Measurements from ENCODE around the gene FXYD5. TPM values are rescaled to one million over a fixed set of nuclear protein-coding genes. Genes with fewer than 3 reads are reported as not detected.
"Not testable (repeated sequence)": the region's sequence is repeated elsewhere in the genome, so short reads cannot be mapped to it uniquely, and the experiment has no call there.

The FXYD5 gene
- total and polyA plus RNA-seq, 7 experiments from 2014 or later: 362 to 575 (median 407) TPM

GRCh38 chr19:35196861-35197260 lies 42.3 kb downstream of the FXYD5 start:
- H3K9me3 Mint-ChIP-seq; H3K4me1 ChIP-seq (ENCODE audit: control insufficient read depth in 2 of 2, insufficient read depth in 2 of 2, low read length in 2 of 2); H3K27me3 Mint-ChIP-seq; ATAC-seq; H3K36me3 Mint-ChIP-seq; H3K4me3 Mint-ChIP-seq; H3K4me3 ChIP-seq (ENCODE audit: low read length); intact Hi-C loops (cut with micrococcal nuclease); H3K27ac ChIP-seq (ENCODE audit: low read depth, low read length); H3K27me3 ChIP-seq (ENCODE audit: control insufficient read depth in 2 of 2, insufficient read depth in 2 of 2, low read length in 2 of 2); H3K9me3 ChIP-seq (ENCODE audit: control insufficient read depth in 2 of 3, low read length in 3 of 3); DNase-seq; H3K36me3 ChIP-seq (ENCODE audit: control insufficient read depth in 2 of 3, insufficient read depth in 3 of 3, low read length in 3 of 3): not testable (repeated sequence)
- CTCF ChIA-PET: interaction anchor here (0.8 kb wide), 1 partner anchor 17 kb away, joined by 3 read pairs; no protein-coding TSS in a partner anchor
- Mint-ChIP-seq H3K4me1 (peaks cover 10 to 46% (median 27%) of the 10 kb centered on the region in 7 donors), H3K27ac (peak overlapping the region in 4 of 9 donors; percentile 17 to 53 (median 43))
- POLR2A ChIA-PET: interaction anchor here (0.8 kb wide), 1 partner anchor 25 kb away, joined by 3 read pairs; no protein-coding TSS in a partner anchor

- ChIA-PET CTCF (interaction anchor here (0.7 to 1.1 kb wide), 2 partner anchors 12 kb away, joined by 3 read pairs; no protein-coding TSS in a partner anchor), POLR2A (interaction anchor here (0.9 to 2.4 kb wide), 12 partner anchors 9 to 46 kb away, joined by 3 to 9 read pairs (median 4); partner anchors contain the start of gene FXYD5)
- Histone ChIP-seq H3K27ac (ENCODE audit: low read depth, low read length) (no peak overlapping the region), H3K36me3 (ENCODE audit: control insufficient read depth in 2 of 3, insufficient read depth in 3 of 3, low read length in 3 of 3) (no peaks in the 10 kb centered on the region), H3K4me3 (ENCODE audit: low read length) (no peak overlapping the region), H3K27me3 (ENCODE audit: control insufficient read depth in 2 of 2, insufficient read depth in 2 of 2, low read length in 2 of 2) (no peaks in the 10 kb centered on the region), H3K9me3 (ENCODE audit: control insufficient read depth in 2 of 3, low read length in 3 of 3) (no peaks in the 10 kb centered on the region), H3K4me1 (ENCODE audit: control insufficient read depth in 2 of 2, insufficient read depth in 2 of 2, low read length in 2 of 2) (peaks cover 13 to 20% of the 10 kb centered on the region in 2 donors)
- peaks cover 0 to 4% (median 0%) of the 10 kb centered on the region in 11 donors for H3K9me3 Mint-ChIP-seq
- H3K36me3 Mint-ChIP-seq: peaks cover 0 to 11% (median 0%) of the 10 kb centered on the region in 5 donors
- H3K27me3 Mint-ChIP-seq: no peaks in the 10 kb centered on the region
- H3K4me1 Mint-ChIP-seq: peaks cover 14 to 60% (median 40%) of the 10 kb centered on the region in 7 donors
- peak overlapping the region in 2 of 9 donors; percentile 19 to 86 for H3K27ac Mint-ChIP-seq
- ATAC-seq: no peak
- DNase-seq: no peak
- intact Hi-C loops (cut with micrococcal nuclease): no loop called here
- H3K4me3 Mint-ChIP-seq: no peak overlapping the region
These were observed 44.9 kb downstream of the FXYD5 start for GRCh38 chr19:35199481-35199880.

GRCh38 chr19:35202722-35203688 lies 48.5 kb downstream of the FXYD5 start:
- no peak for ATAC-seq
- DNase-seq: no peak
- ChIA-PET POLR2A (interaction anchor here (0.5 to 2.3 kb wide), 20 partner anchors 8 to 190 kb away, joined by 3 to 12 read pairs (median 4); partner anchors contain the start of gene USF2), CTCF (interaction anchor here (0.5 to 2.0 kb wide), 4 partner anchors 12 to 549 kb away, joined by 4 to 11 read pairs (median 8); partner anchors contain the start of gene FXYD5)
- Histone ChIP-seq H3K4me3 (ENCODE audit: low read length) (no peak overlapping the region), H3K36me3 (ENCODE audit: control insufficient read depth in 2 of 3, insufficient read depth in 3 of 3, low read length in 3 of 3) (no peaks in the 10 kb centered on the region), H3K27ac (ENCODE audit: low read depth, low read length) (no peak overlapping the region), H3K4me1 (ENCODE audit: control insufficient read depth in 2 of 2, insufficient read depth in 2 of 2, low read length in 2 of 2) (peaks cover 48 to 52% of the 10 kb centered on the region in 2 donors), H3K9me3 (ENCODE audit: control insufficient read depth in 2 of 3, low read length in 3 of 3) (peaks cover 0 to under 1% (median 0%) of the 10 kb centered on the region in 3 experiments), H3K27me3 (ENCODE audit: control insufficient read depth in 2 of 2, insufficient read depth in 2 of 2, low read length in 2 of 2) (no peaks in the 10 kb centered on the region)
- peak overlapping the region; percentile 54 to 100 (median 97) for H3K27ac Mint-ChIP-seq
- intact Hi-C loops (cut with micrococcal nuclease): no loop called here
- no peaks in the 10 kb centered on the region for H3K27me3 Mint-ChIP-seq
- H3K36me3 Mint-ChIP-seq: peaks cover 0 to 9% (median 0%) of the 10 kb centered on the region in 5 donors
- H3K4me1 Mint-ChIP-seq: peaks cover 38 to 80% (median 71%) of the 10 kb centered on the region in 7 donors
- peak overlapping the region in 3 of 10 donors; percentile 23 to 30 (median 25) for H3K4me3 Mint-ChIP-seq
- peaks cover 0 to 6% (median 2%) of the 10 kb centered on the region in 11 donors for H3K9me3 Mint-ChIP-seq

- H3K27ac Mint-ChIP-seq: peak overlapping the region; percentile 93 to 100 (median 99)
- CTCF ChIA-PET: interaction anchor here (1.5 to 1.6 kb wide), 2 partner anchors 10 to 51 kb away, joined by 3 to 4 read pairs; partner anchors contain the start of gene FXYD5
- Histone ChIP-seq H3K4me1 (ENCODE audit: control insufficient read depth in 2 of 2, insufficient read depth in 2 of 2, low read length in 2 of 2) (peaks cover 55% of the 10 kb centered on the region in 2 donors), H3K27ac (ENCODE audit: low read depth, low read length) (peak overlapping the region; percentile 87), H3K27me3 (ENCODE audit: control insufficient read depth in 2 of 2, insufficient read depth in 2 of 2, low read length in 2 of 2) (no peaks in the 10 kb centered on the region), H3K36me3 (ENCODE audit: control insufficient read depth in 2 of 3, insufficient read depth in 3 of 3, low read length in 3 of 3) (no peaks in the 10 kb centered on the region), H3K9me3 (ENCODE audit: control insufficient read depth in 2 of 3, low read length in 3 of 3) (peaks cover 0 to 5% (median 0%) of the 10 kb centered on the region in 3 experiments), H3K4me3 (ENCODE audit: low read length) (no peak overlapping the region)
- intact Hi-C loops (cut with micrococcal nuclease): no loop called here
- ATAC-seq: peak; percentile 29
- POLR2A ChIA-PET: interaction anchor here (0.7 to 3.3 kb wide), 11 partner anchors 10 to 51 kb away, joined by 3 to 23 read pairs (median 3); partner anchors contain the start of gene FXYD5
- peaks cover 0 to 11% (median 3%) of the 10 kb centered on the region in 11 donors for H3K9me3 Mint-ChIP-seq
- H3K4me1 Mint-ChIP-seq: peaks cover 36 to 86% (median 81%) of the 10 kb centered on the region in 7 donors
- DNase-seq: peak in 3 of 9 donors; percentile 9 to 29 (median 11)
- peak overlapping the region in 9 of 10 donors; percentile 44 to 87 (median 74) for H3K4me3 Mint-ChIP-seq
- H3K27me3 Mint-ChIP-seq: no peaks in the 10 kb centered on the region
- H3K36me3 Mint-ChIP-seq: peaks cover 0 to 17% (median 0%) of the 10 kb centered on the region in 5 donors
These were observed 50.5 kb downstream of the FXYD5 start for GRCh38 chr19:35204799-35205732.

- intact Hi-C loops (cut with micrococcal nuclease): loop anchor here (1.0 to 2.0 kb wide), 3 partner anchors 8 to 63 kb away; partner anchors contain the start of gene USF2 (in 1 of the 2)
- H3K4me1 ChIP-seq (ENCODE audit: control insufficient read depth in 2 of 2, insufficient read depth in 2 of 2, low read length in 2 of 2): peaks cover 55 to 58% of the 10 kb centered on the region in 2 donors
- Mint-ChIP-seq H3K4me3 (peak overlapping the region; percentile 48 to 87 (median 74)), H3K9me3 (peaks cover 0 to 11% (median 3%) of the 10 kb centered on the region in 11 donors), H3K36me3 (peaks cover 0 to 17% (median 0%) of the 10 kb centered on the region in 5 donors), H3K27ac (peak overlapping the region; percentile 93 to 100 (median 99)), H3K27me3 (no peaks in the 10 kb centered on the region), H3K4me1 (peaks cover 37 to 88% (median 78%) of the 10 kb centered on the region in 7 donors)
- ChIA-PET POLR2A (interaction anchor here (0.6 to 3.3 kb wide), 21 partner anchors 9 to 444 kb away, joined by 3 to 23 read pairs (median 4); partner anchors contain the start of gene FXYD5), CTCF (interaction anchor here (1.2 to 1.7 kb wide), 4 partner anchors 10 to 65 kb away, joined by 3 to 8 read pairs (median 4); partner anchors contain the start of gene FXYD5)
- DNase-seq (no peak), ATAC-seq (no peak)
- no peaks in the 10 kb centered on the region for H3K36me3 ChIP-seq (ENCODE audit: control insufficient read depth in 2 of 3, insufficient read depth in 3 of 3, low read length in 3 of 3)
- no peak overlapping the region for H3K4me3 ChIP-seq (ENCODE audit: low read length)
- H3K27ac ChIP-seq (ENCODE audit: low read depth, low read length): peak overlapping the region; percentile 87
- no peaks in the 10 kb centered on the region for H3K27me3 ChIP-seq (ENCODE audit: control insufficient read depth in 2 of 2, insufficient read depth in 2 of 2, low read length in 2 of 2)
- H3K9me3 ChIP-seq (ENCODE audit: control insufficient read depth in 2 of 3, low read length in 3 of 3): peaks cover 0 to 5% (median 0%) of the 10 kb centered on the region in 3 experiments
These were observed 51.3 kb downstream of the FXYD5 start for GRCh38 chr19:35205733-35206323.

Measured in naive thymus-derived CD4-positive, alpha-beta T cell (primary cell).